SK-N-SH (cell line): ENCODE data around the gene DDX4. TPM values are rescaled to one million over a fixed set of nuclear protein-coding genes. Genes with fewer than 3 reads are reported as not detected.
A peak's percentile ranks its signal among the peaks of the same experiment; 100 is the strongest.

Experiments used
- CTCF ChIA-PET: fragments of 300-600, 350-600 bp; formaldehyde crosslinking; extraction: SDS; loops from one replicate; lab custom pipeline; 2021; lab: Yijun Ruan, JAX
- POLR2A ChIA-PET: fragments of 350-600 bp; sonication (Branson Sonifier 250); formaldehyde crosslinking; extraction: SDS; loops from one replicate; lab custom pipeline; 2020; ENCODE audit warnings: antibody characterized with exemption, inconsistent platforms; lab: Yijun Ruan, JAX
- DNase-seq: peaks from one replicate; pipeline ENCODE4 v3.0.0; 2012
- H2AFZ ChIP-seq: fragments of 200-600 bp; sonication (generic); 2 replicates; pipeline ENCODE4 v1.8.1; 2016; ENCODE audit warnings: antibody characterized with exemption, mild to moderate bottlenecking, low read depth
- H3F3A ChIP-seq: fragments of 200-600 bp; sonication (generic); replicated peaks from 2 replicates; pipeline ENCODE3; 2016; ENCODE audit warnings: antibody characterized with exemption, mild to moderate bottlenecking; ENCODE audit not compliant: insufficient read depth
- H3K27ac ChIP-seq, 2 experiments: fragments of 200-500 bp in 1 of 2; fragments of 200-600 bp in 1 of 2; sonication (Bioruptor generic) in 1 of 2; sonication (generic), shearing (Covaris generic) in 1 of 2; 2 replicates each; pipeline versions ENCODE4 v1.5.1 to v1.6.1; 2014 to 2016; ENCODE audit warnings: low read depth in 2 of 2, inconsistent platforms in 1 of 2, low read length in 1 of 2, mild to moderate bottlenecking in 1 of 2, mixed read lengths in 1 of 2
- H3K27me3 ChIP-seq: fragments of 200-600 bp; sonication (generic), shearing (Covaris generic); 2 replicates; pipeline ENCODE4 v1.6.1; 2016; ENCODE audit warnings: mixed run types; ENCODE audit not compliant: insufficient read depth
- H3K36me3 ChIP-seq, 2 experiments: fragments of 200-500 bp in 1 of 2; fragments of 200-600 bp in 1 of 2; sonication (Bioruptor generic) in 1 of 2; sonication (generic) in 1 of 2; replicated peaks in 1 of 2; 2 replicates each; pipeline versions ENCODE3 to v1.5.1; 2014 to 2016; ENCODE audit warnings: low read length in 1 of 2, mild to moderate bottlenecking in 1 of 2; ENCODE audit not compliant: insufficient read depth in 2 of 2, control insufficient read depth in 1 of 2
- H3K4me1 ChIP-seq, 2 experiments: fragments of 200-500 bp in 1 of 2; fragments of 200-600 bp in 1 of 2; sonication (Bioruptor generic) in 1 of 2; sonication (generic), shearing (Covaris generic) in 1 of 2; 2 replicates each; pipeline versions ENCODE4 v1.5.1 to v1.6.1; 2014 to 2016; ENCODE audit warnings: low read depth in 1 of 2, low read length in 1 of 2, mixed run types in 1 of 2; ENCODE audit not compliant: insufficient read depth in 2 of 2, control insufficient read depth in 1 of 2
- H3K4me2 ChIP-seq: fragments of 200-600 bp; sonication (generic), shearing (Covaris generic); 2 replicates; pipeline ENCODE4 v1.6.1; 2017; ENCODE audit warnings: mixed run types
- H3K4me3 ChIP-seq, 2 experiments: fragments of 200-500 bp in 1 of 2; fragments of 200-600 bp in 1 of 2; sonication (Bioruptor generic) in 1 of 2; sonication (generic), shearing (Covaris generic) in 1 of 2; 2 replicates each; pipeline versions ENCODE4 v1.5.1 to v1.8.1; 2014 to 2016; ENCODE audit warnings: low read depth in 2 of 2, inconsistent platforms in 1 of 2, low read length in 1 of 2, mild to moderate bottlenecking in 1 of 2, mixed read lengths in 1 of 2, moderate library complexity in 1 of 2
- H3K79me2 ChIP-seq: fragments of 200-600 bp; sonication (generic); 2 replicates; pipeline ENCODE4 v1.8.1; 2017; ENCODE audit warnings: mild to moderate bottlenecking; ENCODE audit not compliant: insufficient read depth
- H3K9ac ChIP-seq: fragments of 200-600 bp; sonication (generic); 2 replicates; pipeline ENCODE4 v1.6.1; 2017; ENCODE audit warnings: mixed run types
- H3K9me2 ChIP-seq: fragments of 200-600 bp; sonication (generic); 2 replicates; pipeline ENCODE4 v1.6.1; 2017; ENCODE audit warnings: mixed run types
- H3K9me3 ChIP-seq: fragments of 200-600 bp; sonication (generic); 2 replicates; pipeline ENCODE4 v1.6.1; 2017; ENCODE audit warnings: mixed run types, mild to moderate bottlenecking, moderate library complexity
- H4K20me1 ChIP-seq: fragments of 200-600 bp; sonication (generic); 2 replicates; pipeline ENCODE4 v1.6.1; 2017; ENCODE audit warnings: mild to moderate bottlenecking, mixed run types; ENCODE audit not compliant: insufficient read depth
- ELF1 ChIP-seq: IDR thresholded peaks from 2 replicates; pipeline ENCODE4 v1.4.0; 2012
- FOXM1 ChIP-seq: IDR thresholded peaks from 2 replicates; pipeline ENCODE4 v1.4.0; 2012; ENCODE audit warnings: low read depth, mild to moderate bottlenecking
- GATA2 ChIP-seq: sonication (generic); formaldehyde crosslinking; IDR thresholded peaks from 2 replicates; pipeline ENCODE4 v1.5.0; 2020; ENCODE audit warnings: mild to moderate bottlenecking, missing genetic modification reagents
- NFIC ChIP-seq: IDR thresholded peaks from 2 replicates; pipeline ENCODE4 v1.4.0; 2012; ENCODE audit warnings: borderline replicate concordance
- SIN3A ChIP-seq: IDR thresholded peaks from 2 replicates; pipeline ENCODE4 v1.6.1; 2012; ENCODE audit warnings: low read depth, mild to moderate bottlenecking, low read length, moderate library complexity, borderline replicate concordance
- TCF12 ChIP-seq: IDR thresholded peaks from 2 replicates; pipeline ENCODE4 v1.4.0; 2012
- USF2 ChIP-seq: fragments of 150-350 bp; IDR thresholded peaks from 2 replicates; pipeline ENCODE4 v1.6.1; 2017; ENCODE audit warnings: antibody characterized with exemption, low read length, low read depth, borderline replicate concordance
- WGBS: methylation state at CpG from one replicate; pipeline ENCODE4 v1.1.6; 2017; ENCODE audit warnings: low lambda C conversion rate; 5-methylcytosine and 5-hydroxymethylcytosine counted together
- polyA plus RNA-seq, 3 experiments: library from polyadenylated mRNA; depleted of rRNA; stranded (reverse); fragments of >200 nt; gene quantifications; 2 replicates each; pipeline ENCODE4 v1.2.3, GENCODE V29; 2012
- TF ChIP-seq, protein P1 (sequence below): IDR thresholded peaks from 2 replicates; pipeline ENCODE4 v1.6.1; 2012; ENCODE audit warnings: mild to moderate bottlenecking, low read depth, low read length, moderate library complexity
- TF ChIP-seq, protein P2 (sequence below): fragments of 200-600 bp; sonication (generic); IDR thresholded peaks from 2 replicates; pipeline ENCODE4 v1.6.1; 2017; ENCODE audit warnings: antibody characterized with exemption, mild to moderate bottlenecking, moderate library complexity

The DDX4 gene
- polyA plus RNA-seq, 1 of the 3 experiments (the other 2 are of a cell fraction) = not detected

DNA sequence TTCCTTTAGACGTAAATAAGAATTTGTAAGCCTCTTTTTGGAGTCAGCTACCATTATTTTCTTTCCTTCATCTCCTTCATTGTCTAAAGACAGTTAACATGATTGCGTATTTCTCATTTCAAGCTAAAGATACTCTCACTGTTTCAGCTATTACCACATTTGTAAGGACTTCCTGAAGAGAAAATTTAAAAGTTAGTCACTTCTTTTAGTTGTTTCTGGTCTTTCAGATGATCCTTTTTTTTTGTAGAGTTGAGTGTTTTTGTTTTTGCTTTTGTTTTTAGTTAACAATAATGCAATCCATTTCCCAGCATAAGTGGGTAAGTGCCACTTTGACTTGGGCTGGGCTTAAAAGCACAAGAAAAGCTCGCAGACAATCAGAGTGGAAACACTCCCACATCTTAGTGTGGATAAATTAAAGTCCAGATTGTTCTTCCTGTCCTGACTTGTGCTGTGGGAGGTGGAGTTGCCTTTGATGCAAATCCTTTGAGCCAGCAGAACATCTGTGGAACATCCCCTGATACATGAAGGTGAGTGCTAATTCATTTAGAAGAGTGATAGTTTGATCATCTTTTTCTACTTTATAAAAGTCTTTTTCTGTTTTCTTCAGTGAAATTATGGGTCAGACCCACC is 115.3 kb downstream of the DDX4 start (continued):
- TF ChIP-seq SIN3A = no peak
- TF ChIP-seq GATA2 (CRISPR knock-in tag) = no peak
- TF ChIP-seq, all 33 proteins: peak for 0

GRCh38 chr5:55853818-55854217 is 116.0 kb downstream of the DDX4 start:
- TF ChIP-seq, protein P1, sequence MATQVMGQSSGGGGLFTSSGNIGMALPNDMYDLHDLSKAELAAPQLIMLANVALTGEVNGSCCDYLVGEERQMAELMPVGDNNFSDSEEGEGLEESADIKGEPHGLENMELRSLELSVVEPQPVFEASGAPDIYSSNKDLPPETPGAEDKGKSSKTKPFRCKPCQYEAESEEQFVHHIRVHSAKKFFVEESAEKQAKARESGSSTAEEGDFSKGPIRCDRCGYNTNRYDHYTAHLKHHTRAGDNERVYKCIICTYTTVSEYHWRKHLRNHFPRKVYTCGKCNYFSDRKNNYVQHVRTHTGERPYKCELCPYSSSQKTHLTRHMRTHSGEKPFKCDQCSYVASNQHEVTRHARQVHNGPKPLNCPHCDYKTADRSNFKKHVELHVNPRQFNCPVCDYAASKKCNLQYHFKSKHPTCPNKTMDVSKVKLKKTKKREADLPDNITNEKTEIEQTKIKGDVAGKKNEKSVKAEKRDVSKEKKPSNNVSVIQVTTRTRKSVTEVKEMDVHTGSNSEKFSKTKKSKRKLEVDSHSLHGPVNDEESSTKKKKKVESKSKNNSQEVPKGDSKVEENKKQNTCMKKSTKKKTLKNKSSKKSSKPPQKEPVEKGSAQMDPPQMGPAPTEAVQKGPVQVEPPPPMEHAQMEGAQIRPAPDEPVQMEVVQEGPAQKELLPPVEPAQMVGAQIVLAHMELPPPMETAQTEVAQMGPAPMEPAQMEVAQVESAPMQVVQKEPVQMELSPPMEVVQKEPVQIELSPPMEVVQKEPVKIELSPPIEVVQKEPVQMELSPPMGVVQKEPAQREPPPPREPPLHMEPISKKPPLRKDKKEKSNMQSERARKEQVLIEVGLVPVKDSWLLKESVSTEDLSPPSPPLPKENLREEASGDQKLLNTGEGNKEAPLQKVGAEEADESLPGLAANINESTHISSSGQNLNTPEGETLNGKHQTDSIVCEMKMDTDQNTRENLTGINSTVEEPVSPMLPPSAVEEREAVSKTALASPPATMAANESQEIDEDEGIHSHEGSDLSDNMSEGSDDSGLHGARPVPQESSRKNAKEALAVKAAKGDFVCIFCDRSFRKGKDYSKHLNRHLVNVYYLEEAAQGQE = no peak
- TF ChIP-seq, protein P2, sequence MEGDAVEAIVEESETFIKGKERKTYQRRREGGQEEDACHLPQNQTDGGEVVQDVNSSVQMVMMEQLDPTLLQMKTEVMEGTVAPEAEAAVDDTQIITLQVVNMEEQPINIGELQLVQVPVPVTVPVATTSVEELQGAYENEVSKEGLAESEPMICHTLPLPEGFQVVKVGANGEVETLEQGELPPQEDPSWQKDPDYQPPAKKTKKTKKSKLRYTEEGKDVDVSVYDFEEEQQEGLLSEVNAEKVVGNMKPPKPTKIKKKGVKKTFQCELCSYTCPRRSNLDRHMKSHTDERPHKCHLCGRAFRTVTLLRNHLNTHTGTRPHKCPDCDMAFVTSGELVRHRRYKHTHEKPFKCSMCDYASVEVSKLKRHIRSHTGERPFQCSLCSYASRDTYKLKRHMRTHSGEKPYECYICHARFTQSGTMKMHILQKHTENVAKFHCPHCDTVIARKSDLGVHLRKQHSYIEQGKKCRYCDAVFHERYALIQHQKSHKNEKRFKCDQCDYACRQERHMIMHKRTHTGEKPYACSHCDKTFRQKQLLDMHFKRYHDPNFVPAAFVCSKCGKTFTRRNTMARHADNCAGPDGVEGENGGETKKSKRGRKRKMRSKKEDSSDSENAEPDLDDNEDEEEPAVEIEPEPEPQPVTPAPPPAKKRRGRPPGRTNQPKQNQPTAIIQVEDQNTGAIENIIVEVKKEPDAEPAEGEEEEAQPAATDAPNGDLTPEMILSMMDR = no peak
- TF ChIP-seq NFIC = no peak
- no peak for TF ChIP-seq USF2
- TF ChIP-seq GATA2 (CRISPR knock-in tag) = no peak
- TF ChIP-seq FOXM1 = no peak
- peak; percentile 32 for TF ChIP-seq TCF12
- no peak for TF ChIP-seq ELF1
- TF ChIP-seq, all 33 proteins: peak for 1
- ChIA-PET POLR2A (no interaction called here), CTCF (no interaction called here)
- H3F3A ChIP-seq = peaks cover 16% of the 10 kb centered on the region
- no peaks in the 10 kb centered on the region for H3K36me3 ChIP-seq
- 16% methylated on average over 3 of the region's 3 CpGs for WGBS
- no peaks in the 10 kb centered on the region for H3K9me2 ChIP-seq
- H2AFZ ChIP-seq = no peak overlapping the region
- no peak for DNase-seq
- no peak overlapping the region for H3K4me2 ChIP-seq
- H3K4me1 ChIP-seq = peaks cover 0 to 6% of the 10 kb centered on the region in 2 experiments; a peak in 2 of 4 replicates
- no peaks in the 10 kb centered on the region for H3K79me2 ChIP-seq
- no peaks in the 10 kb centered on the region for H4K20me1 ChIP-seq
- no peak overlapping the region for H3K9ac ChIP-seq
- no peak overlapping the region for H3K27ac ChIP-seq
- H3K9me3 ChIP-seq = no peaks in the 10 kb centered on the region
- H3K27me3 ChIP-seq = no peaks in the 10 kb centered on the region
- H3K4me3 ChIP-seq = no peak overlapping the region
